Lung microvascular endothelial cell (primary cell): ENCODE data around the gene ERG. TPM values are rescaled to one million over a fixed set of nuclear protein-coding genes. Genes with fewer than 3 reads are reported as not detected.

Source experiments
- DNase-seq, 2 donors: peaks; one replicate each; pipeline versions ENCODE4 v3.0.0 to v3.0.0-alpha.2; 2010; ENCODE audit warnings: low read depth in 2 of 2
- total RNA-seq: library from RNA; depleted of rRNA; stranded (reverse); fragments of >200 nt; gene quantifications from 2 replicates; pipeline ENCODE4 v1.2.1, GENCODE V29; 2014

Gene ERG
- total RNA-seq, 1 donor from 2014 or later = 50.8 TPM

- peak; percentile 87 to 90 for DNase-seq
These were observed 59.8 kb downstream of the ERG start for GRCh38 chr21:38438462-38438893.

GRCh38 chr21:38436341-38436740 is 61.9 kb downstream of the ERG start:
- no peak for DNase-seq

- peak; percentile 74 to 78 for DNase-seq
These were observed 63.3 kb downstream of the ERG start for GRCh38 chr21:38434913-38435533.

GRCh38 chr21:38433471-38433870 is 64.8 kb downstream of the ERG start:
- DNase-seq = no peak

- no peak for DNase-seq
These were observed 67.8 kb downstream of the ERG start for GRCh38 chr21:38430401-38430984.

GRCh38 chr21:38429011-38429410 is 69.3 kb downstream of the ERG start:
- DNase-seq = no peak

GRCh38 chr21:38428211-38428610 is 70.1 kb downstream of the ERG start:
- DNase-seq = no peak

GRCh38 chr21:38424305-38425019 is 73.8 kb downstream of the ERG start:
- DNase-seq = no peak

GRCh38 chr21:38422082-38422481 is 76.2 kb downstream of the ERG start:
- no peak for DNase-seq

GRCh38 chr21:38420140-38420539 is 78.1 kb downstream of the ERG start:
- no peak for DNase-seq

GRCh38 chr21:38417726-38418125 is 80.6 kb downstream of the ERG start:
- DNase-seq = no peak

GRCh38 chr21:38416791-38417190 is 81.5 kb downstream of the ERG start:
- DNase-seq = no peak

- no peak for DNase-seq
These were observed 84.2 kb downstream of the ERG start for GRCh38 chr21:38413958-38414548.

- peak in 1 of 2 donors; percentile 88 for DNase-seq
These were observed 87.8 kb downstream of the ERG start for GRCh38 chr21:38410466-38410865.

GRCh38 chr21:38409907-38410306 is 88.4 kb downstream of the ERG start:
- DNase-seq = peak in 1 of 2 donors; percentile 53

- DNase-seq = no peak
These were observed 94.1 kb downstream of the ERG start for GRCh38 chr21:38404177-38404576.

- peak in 1 of 2 donors; percentile 57 for DNase-seq
These were observed 95.5 kb downstream of the ERG start for GRCh38 chr21:38402795-38403194.

- DNase-seq = no peak
These were observed 96.0 kb downstream of the ERG start for GRCh38 chr21:38402291-38402690.

GRCh38 chr21:38401191-38401926 is 96.9 kb downstream of the ERG start:
- DNase-seq = peak in 1 of 2 donors; percentile 43

GRCh38 chr21:38400195-38400919 is 97.9 kb downstream of the ERG start:
- no peak for DNase-seq

GRCh38 chr21:38399103-38399502 is 99.2 kb downstream of the ERG start:
- DNase-seq = no peak
